Sciatic nerve (tissue), 2 donors: ENCODE measurements around the gene HHATL. TPM values are rescaled to one million over a fixed set of nuclear protein-coding genes. Genes with fewer than 3 reads are reported as not detected.

Source experiments
- ATAC-seq: fragments of 200-7000 bp; cut with Tn5 transposase; one replicate; pipeline ENCODE4 v1.9.1; 2020; ENCODE audit warnings: mild to moderate bottlenecking, moderate library complexity
- DNase-seq: peaks from one replicate; pipeline ENCODE4 v3.0.0-alpha.2; 2020; ENCODE audit warnings: low spot score
- intact Hi-C: fragments of 100-400 bp; cut with DNase I; formaldehyde crosslinking; loops from one replicate; pipeline ENCODE4 v1.14.2; 2022
- total RNA-seq: library from RNA; stranded (reverse); fragmentation: NEBNext Ultra II Directional; extraction: Animal tissue kit (Norgen Biotek cat#: 25700); gene quantifications from one replicate; pipeline ENCODE4 v1.2.1, GENCODE V29; 2021
- donor health status: DM: no; HTN: no; CAD: no.
- donor health status: DM: no; HTN: no; CAD: no.

HHATL gene
- total RNA-seq, 1 donor from 2014 or later, result not detected

GRCh38 chr3:42703695-42704025, 1.1 kb upstream of the HHATL start:
- intact Hi-C loops, result no loop called here
- DNase-seq (no peak), ATAC-seq (no peak)

DNA sequence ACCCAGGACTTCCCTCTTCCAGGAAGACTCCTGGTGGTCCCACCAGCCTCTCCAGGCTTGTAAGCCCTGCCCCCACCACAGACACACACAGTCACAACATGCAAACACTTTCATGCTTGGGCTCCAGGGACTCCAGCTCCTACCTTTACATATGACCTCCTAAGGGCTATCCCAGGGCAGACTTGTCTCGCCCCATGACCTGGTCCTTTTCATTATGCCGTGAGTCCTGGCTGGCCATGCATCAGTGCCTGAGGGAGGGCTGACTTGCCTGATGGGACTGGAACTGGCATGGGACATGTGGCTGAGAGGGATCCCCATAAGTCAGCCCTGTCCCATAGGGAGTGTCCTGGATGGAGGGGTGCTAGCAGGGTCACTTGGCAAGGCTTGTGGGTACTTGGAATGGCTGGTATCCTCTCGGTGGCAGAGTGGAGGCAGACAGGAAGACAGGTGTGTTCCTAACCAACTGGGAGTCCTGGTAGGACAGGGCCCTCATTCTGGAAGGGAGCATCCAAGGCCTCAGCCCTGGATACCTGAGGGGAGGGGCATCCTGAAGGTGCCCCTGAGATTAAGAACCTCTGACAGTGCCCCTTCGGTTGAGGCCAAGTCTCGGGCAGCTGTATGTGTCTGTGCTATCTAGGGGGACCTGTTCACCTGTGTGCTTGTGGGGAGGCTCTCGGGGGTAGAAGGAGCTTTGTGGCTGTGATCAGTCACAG, 540 bp upstream of the HHATL start:
- intact Hi-C loops, result no loop called here
- ATAC-seq (no peak), DNase-seq (no peak)

DNA sequence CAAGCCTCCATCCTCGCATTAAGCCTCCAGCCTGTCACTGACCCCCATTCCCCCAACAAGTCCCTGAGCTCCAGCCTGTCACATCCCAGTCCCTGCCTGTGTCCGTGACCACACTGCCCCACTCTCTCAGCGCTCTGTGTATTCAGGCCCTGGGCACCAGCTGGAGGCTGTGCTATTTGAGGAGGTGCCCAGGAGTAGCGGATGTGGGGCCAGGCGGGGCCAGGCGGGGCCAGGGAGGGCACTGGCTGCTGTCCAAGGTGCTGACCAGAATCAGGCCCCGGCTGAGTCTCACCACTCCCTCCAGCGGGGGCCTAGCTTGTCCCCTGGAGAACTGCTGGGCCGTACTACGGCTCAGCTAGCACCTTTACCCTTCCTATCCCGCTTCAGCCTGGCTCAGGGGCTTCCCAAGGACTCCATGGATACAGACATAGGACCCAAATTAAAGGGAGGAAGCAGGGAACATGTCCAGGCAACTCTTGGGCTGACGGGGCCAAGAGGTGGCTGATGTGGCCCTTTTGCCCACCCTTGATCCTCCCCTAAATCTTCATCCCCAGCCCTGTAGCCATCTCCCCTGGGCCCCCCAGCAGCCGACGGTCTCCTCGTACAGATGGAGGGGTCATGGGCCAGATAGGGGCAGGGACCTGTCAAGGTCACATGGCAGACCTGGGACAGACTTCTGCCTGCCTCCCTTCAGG, 1.1 kb downstream of the HHATL start:
- peak; percentile 61 for ATAC-seq
- DNase-seq, result peak; percentile 71
- intact Hi-C loops, result no loop called here

GRCh38 chr3:42700366-42701288, 2.0 kb downstream of the HHATL start:
- no peak for ATAC-seq
- intact Hi-C loops, result no loop called here
- no peak for DNase-seq

- ATAC-seq (no peak), DNase-seq (no peak)
- intact Hi-C loops, result no loop called here
Measured at GRCh38 chr3:42699511-42699971, 3.1 kb downstream of the HHATL start.

DNA sequence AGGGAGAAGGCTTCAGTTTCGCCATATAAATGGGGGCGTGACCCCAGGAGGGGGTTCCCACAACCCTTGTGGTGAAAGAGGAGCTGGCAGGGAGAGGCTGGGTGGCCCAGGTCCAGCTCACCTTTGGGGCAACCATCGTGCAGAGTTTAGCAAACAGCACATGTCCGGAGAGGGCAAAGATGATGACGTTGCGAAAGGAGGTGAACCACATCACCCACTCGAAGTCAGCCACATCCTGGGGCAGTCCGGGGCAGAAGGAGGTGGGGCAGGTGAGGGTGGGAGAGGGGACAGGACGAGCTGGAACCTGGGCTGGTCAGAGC, 3.7 kb downstream of the HHATL start:
- ATAC-seq, result no peak
- DNase-seq, result no peak
- intact Hi-C loops, result no loop called here

DNA sequence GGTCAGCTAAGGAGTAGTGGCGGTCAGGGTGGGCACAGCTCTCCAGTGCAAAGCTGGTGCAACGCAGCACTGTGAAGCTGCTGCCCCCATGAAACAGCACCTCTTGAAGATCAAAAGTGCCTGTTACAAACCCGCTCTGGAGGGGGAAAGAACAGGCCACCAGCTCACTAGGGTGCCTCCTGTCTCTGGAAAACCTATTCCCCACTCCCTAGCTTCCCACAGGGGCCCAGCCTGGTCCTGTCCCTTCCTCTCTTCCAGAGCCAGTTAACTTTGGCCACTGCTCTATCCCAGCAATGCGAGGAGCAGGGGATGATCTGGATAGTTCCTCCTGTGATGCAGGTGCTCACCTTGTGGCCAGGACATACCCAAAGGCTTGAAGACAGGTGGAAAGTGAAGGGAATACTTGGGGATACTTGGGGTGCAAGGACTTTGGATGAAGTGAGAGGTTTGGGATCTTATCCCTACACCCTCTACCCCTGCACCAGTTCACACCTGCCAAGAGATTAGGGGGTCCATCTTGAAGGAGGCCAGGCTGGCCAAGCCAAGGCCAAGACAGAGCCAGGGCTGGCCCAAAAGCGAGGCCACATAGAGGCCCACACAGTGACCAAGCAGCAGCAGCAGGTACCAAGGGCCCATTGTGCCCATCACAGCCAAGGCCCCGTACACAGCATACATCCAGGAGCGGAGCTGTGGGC, 4.2 kb downstream of the HHATL start:
- DNase-seq, result no peak
- intact Hi-C loops, result no loop called here

DNA sequence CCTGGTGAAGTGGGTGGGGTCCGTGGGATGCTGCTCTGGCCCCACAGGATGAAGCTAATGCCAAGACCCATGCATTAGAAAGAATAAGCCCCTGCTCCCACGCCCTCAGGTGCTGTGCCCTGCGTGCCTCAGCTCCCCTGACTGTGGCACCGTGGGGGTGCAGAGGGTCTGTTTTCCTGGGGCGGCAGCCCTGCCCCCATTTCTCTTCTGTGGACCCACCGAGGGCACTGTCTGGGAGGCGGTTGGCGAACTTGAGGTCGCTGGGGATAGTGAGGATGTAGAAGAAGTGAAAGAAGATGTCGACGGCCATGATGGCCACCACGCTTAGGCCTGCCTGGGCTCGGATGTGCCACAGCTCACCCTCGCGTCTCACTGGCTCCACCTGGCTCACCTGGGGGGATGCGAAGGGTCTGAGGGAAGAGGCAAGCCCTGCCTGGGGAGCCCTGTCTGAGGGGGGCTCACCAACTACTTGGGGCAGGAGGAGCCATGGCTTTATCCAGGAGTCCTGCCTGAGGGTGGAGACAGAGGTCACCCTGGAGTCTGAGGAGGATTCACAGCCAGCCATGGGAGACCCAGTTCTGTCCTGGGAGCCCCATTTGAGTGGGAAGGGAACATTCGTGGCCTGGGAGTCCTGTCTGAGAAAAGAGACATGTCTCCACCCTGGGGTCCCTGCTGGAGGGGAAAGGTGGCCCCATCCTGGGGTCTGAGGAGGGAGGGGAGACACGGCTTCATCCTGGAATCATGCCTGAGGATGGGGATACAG, 5.1 kb downstream of the HHATL start:
- no peak for ATAC-seq

More for the DNA sequence above, 4.2 kb downstream of the HHATL start:
- ATAC-seq, result no peak

DNA sequence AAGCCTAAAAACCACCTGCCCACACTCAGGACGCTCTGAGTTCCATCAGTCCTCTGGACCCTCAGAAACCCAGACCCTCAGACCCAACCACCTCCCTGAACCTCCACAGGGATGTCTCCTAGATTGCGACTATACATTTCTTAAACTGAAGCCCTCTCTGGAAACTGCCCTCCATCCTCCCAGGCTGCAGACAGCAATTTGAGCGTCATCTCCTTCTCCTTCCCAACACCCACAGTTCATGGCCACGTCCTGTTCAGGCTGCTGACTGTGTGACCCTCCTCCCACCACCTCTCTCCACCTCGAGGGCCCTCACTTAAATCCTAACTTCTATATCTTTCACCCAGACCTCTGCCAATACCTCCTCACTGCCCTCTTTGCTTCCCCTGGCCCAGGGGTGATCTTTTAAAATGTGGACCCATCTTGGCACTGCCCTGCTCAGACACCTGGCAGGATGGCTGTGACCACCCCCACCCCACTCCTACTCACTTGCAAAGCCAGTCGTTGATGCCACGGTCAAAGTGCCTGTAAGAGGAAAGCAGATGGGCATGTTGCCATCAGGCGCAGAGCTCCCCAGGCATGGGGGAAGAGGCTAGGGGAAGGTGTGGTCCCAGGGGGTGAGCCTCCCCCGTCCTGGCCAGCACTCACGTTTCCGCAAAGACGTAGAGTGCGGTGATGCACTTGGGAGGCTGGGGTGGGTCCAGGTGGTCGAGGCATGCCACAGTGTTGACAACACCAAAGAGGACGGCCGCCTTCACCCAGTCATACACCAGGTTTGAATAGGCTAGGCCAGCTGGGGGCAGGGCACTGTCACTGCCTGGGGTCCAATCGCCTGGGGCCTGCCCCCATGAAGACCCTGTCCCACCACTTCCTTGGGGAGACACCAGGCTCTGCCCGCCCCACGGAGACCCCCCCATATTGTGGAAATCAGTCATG, 6.0 kb downstream of the HHATL start:
- ATAC-seq, result no peak
- no peak for DNase-seq
- intact Hi-C loops, result no loop called here

More for the DNA sequence above, 5.1 kb downstream of the HHATL start:
- intact Hi-C loops, result no loop called here
- DNase-seq, result no peak

- DNase-seq (no peak), ATAC-seq (no peak)
- intact Hi-C loops, result no loop called here
Measured at GRCh38 chr3:42694366-42694765, 8.2 kb downstream of the HHATL start.

DNA sequence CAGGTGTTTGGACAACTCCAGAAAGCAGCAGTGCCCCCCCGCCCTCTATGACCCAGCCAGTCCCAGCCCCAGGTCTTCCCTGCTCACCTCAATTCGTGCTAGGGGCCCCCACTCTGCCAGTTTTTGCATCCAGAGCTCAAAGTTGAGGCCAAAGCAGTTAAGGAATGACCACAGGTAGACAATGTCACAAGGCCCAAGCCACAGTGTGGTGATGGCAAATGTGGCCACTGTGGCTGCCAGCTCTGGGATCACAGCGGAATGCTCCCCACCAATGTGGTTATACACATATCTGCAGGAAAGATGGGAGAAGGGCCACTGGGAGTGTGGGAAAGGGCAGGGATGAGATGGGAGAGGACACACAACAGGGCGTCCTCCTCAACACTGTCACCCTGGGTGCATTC, 9.1 kb downstream of the HHATL start:
- ATAC-seq (no peak), DNase-seq (no peak)
- intact Hi-C loops, result no loop called here

DNA sequence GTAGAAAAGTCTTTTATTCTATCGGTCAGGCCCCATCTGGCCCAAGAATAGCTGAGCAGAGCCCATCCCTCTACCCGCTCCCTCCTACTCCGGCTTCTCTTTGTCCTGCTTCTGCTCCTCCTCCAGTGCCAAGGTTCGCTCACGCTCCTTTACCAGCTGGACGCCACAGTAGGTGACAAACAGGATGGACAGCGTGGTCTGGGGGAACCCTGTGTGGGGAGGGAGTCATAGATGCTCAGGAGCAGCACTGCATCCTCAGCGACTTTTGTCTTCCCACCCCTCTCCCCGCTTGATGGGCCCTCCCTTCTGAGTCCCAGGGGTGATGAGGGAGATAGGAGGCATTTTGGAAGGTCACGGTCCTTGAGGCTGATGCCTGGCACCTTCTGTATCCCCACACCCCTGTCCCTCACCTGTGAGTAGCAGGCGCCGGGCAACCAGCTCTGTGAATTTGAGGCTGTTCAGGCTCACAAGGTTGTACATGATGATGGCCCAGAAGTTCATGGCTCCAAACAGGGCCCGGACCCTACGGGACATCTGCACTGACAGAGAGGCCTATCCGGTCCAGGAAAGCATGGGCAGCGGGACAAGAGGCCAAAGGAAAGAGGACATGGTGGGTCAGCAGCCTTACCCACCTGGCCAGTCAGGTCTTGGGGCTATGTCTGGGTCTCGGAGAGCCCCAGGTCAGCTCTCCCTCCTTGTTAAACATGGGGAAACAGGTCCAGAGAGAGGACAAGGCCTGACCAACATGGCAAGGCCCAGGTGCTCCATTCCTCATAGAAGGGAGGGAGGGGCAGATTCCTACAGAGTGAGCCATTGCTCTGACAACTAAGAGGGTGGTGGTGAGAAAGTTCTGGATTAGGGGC, 9.7 kb downstream of the HHATL start:
- peak; percentile 36 for DNase-seq
- intact Hi-C loops, result no loop called here
- ATAC-seq, result peak; percentile 13

DNA sequence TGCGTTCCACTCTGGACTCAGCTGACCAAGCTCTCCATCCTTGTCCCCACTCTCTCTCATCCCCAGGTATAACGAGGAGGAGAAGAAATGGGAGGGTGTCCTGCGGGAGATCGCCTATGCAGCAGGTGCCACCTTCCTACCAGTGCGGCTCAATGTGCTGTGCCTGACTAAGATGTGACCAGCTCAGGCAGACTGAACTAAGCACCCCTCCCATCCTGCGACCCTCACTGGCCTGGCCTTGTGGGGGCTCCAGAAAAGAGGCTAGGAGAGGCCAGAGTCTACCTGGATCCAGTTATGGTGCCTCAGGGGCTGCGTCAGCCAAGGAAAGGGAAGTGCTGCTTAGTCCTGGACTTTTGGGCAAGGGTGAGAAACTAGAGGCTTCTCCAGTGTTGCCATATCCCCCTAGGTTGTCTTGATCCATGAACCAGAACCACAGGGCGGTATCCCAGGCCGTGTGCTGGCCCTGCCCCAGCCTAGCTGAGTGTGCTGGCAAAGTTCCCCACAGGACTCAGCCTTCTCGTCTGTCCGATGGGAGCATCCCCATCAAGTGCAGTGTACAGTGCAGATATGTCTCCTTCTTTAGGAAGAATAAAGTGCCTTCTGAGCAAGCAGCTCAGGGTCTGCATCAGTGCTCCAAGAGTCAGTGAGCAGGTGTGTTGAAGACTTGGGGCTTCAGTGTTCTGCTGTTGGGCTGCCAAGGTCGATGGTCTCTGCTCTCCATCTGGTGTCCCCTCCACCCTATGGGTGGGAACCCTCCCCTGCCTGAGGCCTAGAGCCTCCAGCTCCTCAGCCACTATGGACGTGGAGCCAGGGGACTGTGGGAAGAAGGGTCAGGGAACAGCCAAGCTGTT, 10.6 kb downstream of the HHATL start:
- ATAC-seq (no peak), DNase-seq (peak; percentile 35)
- intact Hi-C loops, result no loop called here

- ATAC-seq (no peak), DNase-seq (peak; percentile 35)
- intact Hi-C loops, result no loop called here
Measured at GRCh38 chr3:42690766-42691680, 11.6 kb downstream of the HHATL start.

GRCh38 chr3:42690191-42690590, 12.4 kb downstream of the HHATL start:
- ATAC-seq, result no peak
- intact Hi-C loops, result no loop called here
- DNase-seq, result peak; percentile 15
